ENCODE data around the gene RNF7.

RNF7 gene

GRCh38 chr3:141792495-141792894 is 54.4 kb downstream of the RNF7 start:
- no peak overlapping the region for H3K4me3 ChIP-seq (ENCODE audit: low read depth, low read length)
- TF ChIP-seq CTCF (IDR thresholded peaks at IDR 0.05; ENCODE audit: low read depth, low read length), result no peak

DNA sequence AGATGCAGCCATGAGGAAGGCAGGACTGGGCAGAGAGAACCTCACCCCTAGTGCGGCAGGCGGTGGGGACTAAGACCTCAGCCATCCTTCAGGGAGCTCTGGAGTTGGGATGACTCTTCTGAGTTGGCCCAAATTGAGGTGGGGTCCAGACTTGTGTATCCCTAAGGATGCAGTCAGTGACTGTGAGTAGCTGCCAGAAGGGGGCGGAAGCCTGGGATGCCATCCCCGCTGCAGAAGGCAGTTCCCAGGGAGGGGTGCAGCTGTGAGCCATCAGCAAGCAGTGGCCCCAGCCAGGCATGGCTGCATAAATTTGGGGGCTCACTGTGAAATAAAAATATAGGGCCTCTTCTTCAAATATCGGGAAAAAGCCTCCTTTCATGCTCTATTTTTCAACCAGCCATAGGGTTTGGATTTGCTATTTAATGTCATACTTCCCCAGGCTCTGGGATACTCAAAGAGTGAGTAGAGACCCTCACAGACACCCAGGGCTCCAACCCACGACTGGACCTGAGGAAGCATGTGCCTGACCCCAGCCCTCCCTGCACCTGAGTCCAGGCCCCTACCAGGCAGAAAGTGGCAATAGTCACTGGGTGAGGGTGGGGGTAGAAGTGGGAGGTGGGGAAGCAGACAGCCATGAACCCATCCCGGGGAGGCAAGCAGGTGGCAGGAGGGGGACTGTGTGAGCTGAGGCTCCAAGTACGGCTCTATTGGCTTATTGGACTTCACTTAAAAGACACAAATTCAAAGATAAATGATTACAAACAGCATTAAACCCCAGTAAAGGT is 55.6 kb downstream of the RNF7 start:
- no peak overlapping the region for H3K4me3 ChIP-seq (ENCODE audit: low read depth, low read length)
- TF ChIP-seq CTCF (IDR thresholded peaks at IDR 0.05; ENCODE audit: low read depth, low read length), result no peak

GRCh38 chr3:141795276-141795675 is 57.2 kb downstream of the RNF7 start:
- no peak for TF ChIP-seq CTCF (IDR thresholded peaks at IDR 0.05; ENCODE audit: low read depth, low read length)
- no peak overlapping the region for H3K4me3 ChIP-seq (ENCODE audit: low read depth, low read length)

- H3K4me3 ChIP-seq (ENCODE audit: low read depth, low read length), result no peak overlapping the region
- TF ChIP-seq CTCF (IDR thresholded peaks at IDR 0.05; ENCODE audit: low read depth, low read length), result no peak
Measured at GRCh38 chr3:141795741-141796080, 57.6 kb downstream of the RNF7 start.

- no peak for TF ChIP-seq CTCF (IDR thresholded peaks at IDR 0.05; ENCODE audit: low read depth, low read length)
- no peak overlapping the region for H3K4me3 ChIP-seq (ENCODE audit: low read depth, low read length)
Measured at GRCh38 chr3:141796081-141796888, 58.2 kb downstream of the RNF7 start.

Measured in WI38 (cell line).